ENCODE measurements around the gene FHL5.
A peak's percentile ranks its signal among the peaks of the same experiment; 100 is the strongest.
"Not testable (repeated sequence)": the region's sequence is repeated elsewhere in the genome, so short reads cannot be mapped to it uniquely, and the experiment has no call there.

Gene FHL5

DNA sequence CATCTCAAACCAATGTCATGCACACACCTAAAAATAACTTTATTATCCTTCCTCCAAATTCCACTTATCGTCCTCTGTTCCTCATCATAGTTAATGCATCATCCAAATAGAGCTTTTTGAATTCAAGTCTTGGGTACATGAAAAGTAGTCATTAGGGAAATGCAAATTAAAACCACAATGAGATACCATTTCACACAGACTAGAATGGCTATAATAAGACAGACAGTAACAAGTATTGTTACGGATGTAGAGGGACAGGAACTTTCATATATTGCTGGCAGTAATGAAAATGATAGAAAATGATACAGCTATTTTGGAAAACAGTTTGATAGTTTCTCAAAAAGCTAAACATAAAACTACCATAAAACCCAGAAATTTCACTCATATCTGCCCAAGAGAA lies 59.1 kb downstream of the FHL5 start:
- no peak for DNase-seq (ENCODE audit: low read depth)
- TF ChIP-seq, protein P1, sequence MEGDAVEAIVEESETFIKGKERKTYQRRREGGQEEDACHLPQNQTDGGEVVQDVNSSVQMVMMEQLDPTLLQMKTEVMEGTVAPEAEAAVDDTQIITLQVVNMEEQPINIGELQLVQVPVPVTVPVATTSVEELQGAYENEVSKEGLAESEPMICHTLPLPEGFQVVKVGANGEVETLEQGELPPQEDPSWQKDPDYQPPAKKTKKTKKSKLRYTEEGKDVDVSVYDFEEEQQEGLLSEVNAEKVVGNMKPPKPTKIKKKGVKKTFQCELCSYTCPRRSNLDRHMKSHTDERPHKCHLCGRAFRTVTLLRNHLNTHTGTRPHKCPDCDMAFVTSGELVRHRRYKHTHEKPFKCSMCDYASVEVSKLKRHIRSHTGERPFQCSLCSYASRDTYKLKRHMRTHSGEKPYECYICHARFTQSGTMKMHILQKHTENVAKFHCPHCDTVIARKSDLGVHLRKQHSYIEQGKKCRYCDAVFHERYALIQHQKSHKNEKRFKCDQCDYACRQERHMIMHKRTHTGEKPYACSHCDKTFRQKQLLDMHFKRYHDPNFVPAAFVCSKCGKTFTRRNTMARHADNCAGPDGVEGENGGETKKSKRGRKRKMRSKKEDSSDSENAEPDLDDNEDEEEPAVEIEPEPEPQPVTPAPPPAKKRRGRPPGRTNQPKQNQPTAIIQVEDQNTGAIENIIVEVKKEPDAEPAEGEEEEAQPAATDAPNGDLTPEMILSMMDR (conservative IDR thresholded peaks at IDR 0.05; ENCODE audit: control insufficient read depth, insufficient read depth, low read depth, low read length) = no peak
- H3K4me3 ChIP-seq (ENCODE audit: control insufficient read depth, low read depth, low read length) = no peak overlapping the region

DNA sequence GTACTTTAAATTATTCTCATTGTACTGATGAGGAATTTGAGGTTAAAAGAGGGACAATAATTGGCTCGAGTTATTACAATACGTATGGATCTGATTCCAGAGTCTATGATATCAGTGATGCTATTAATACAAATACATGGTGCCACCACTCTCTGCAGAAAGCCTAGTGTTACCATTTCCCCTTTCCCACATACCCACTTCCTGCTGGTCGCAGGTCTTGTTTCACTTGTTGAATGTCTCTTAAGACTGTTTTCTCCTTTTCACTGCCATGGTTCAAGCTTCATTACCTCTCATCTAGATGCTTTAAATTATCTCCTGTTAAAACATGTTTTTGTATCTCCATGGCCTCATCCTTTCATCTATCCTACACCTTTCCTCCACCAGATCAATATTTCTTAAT lies 62.0 kb downstream of the FHL5 start:
- no peak for DNase-seq (ENCODE audit: low read depth)
- TF ChIP-seq, protein P1 (conservative IDR thresholded peaks at IDR 0.05; ENCODE audit: control insufficient read depth, insufficient read depth, low read depth, low read length) = no peak
- no peak overlapping the region for H3K4me3 ChIP-seq (ENCODE audit: control insufficient read depth, low read depth, low read length)

DNA sequence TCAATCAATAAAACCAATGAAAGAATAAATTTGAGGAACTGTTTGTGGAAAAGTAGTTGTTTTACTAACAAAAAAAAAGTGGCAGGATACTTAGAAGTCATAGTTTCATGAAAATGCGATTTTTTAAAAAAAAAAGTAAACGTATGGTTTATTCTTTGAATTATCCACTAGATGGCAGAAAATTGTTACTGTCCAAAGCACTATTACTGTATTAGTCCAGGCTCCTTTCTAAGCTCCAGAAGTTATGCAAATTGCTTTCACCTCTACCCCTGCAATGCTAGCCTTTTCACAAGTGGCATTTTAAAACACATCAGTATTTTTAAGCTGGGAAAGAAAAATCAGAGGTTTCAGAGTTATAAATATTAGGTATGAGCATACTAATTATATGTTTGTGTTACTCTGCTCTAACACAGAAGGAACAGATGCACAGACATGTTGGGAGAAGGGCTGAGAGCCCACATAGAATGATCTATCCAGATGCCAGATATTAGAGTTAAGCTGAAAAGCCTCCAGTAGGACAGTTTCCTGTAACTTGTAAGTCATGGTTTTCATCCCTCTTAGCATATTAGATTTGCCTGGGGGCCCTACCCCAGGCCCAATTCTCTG lies 63.9 kb downstream of the FHL5 start:
- TF ChIP-seq, protein P1 (conservative IDR thresholded peaks at IDR 0.05; ENCODE audit: control insufficient read depth, insufficient read depth, low read depth, low read length) = peak; percentile 32
- H3K4me3 ChIP-seq (ENCODE audit: control insufficient read depth, low read depth, low read length) = no peak overlapping the region
- DNase-seq (ENCODE audit: low read depth) = peak; percentile 45

DNA sequence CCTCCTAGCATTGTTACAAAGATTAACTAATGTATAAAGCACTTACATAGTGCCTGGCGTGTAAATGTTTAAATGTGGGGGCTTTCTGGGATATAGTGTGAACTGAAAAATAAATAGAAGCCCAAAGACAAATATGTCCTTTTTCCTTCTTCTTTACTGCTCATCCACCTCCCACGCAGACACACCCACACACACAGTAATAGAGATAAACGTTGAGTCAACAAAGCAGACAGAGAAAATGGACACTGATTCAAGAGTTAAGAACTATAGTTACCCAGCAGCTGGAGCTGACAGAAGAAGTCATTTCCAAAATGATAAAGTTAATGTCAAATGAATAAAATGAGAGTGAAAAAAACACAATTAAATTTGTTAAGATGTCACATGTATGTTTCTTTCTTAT lies 68.3 kb downstream of the FHL5 start:
- peak; percentile 20 for DNase-seq (ENCODE audit: low read depth)
- no peak overlapping the region for H3K4me3 ChIP-seq (ENCODE audit: control insufficient read depth, low read depth, low read length)
- TF ChIP-seq, protein P1 (conservative IDR thresholded peaks at IDR 0.05; ENCODE audit: control insufficient read depth, insufficient read depth, low read depth, low read length) = no peak

DNA sequence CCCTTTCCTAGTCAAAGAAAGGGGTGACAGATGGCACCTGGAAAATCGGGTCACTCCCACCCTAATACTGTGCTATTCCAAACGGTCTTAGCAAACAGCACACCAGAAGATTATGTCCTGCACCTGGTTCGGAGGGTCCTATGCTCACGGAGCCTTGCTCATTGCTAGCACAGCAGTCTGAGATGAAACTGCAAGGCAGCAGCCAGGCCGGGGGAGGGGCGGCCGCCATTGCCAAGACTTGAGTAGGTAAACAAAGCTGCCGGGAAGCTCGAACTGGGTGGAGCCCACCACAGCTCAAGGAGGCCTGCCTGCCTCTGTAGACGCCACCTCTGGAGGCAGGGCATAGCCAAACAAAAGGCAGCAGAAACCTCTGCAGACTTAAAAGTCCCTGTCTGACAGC lies 75.1 kb downstream of the FHL5 start:
- not testable (repeated sequence) for H3K4me3 ChIP-seq (ENCODE audit: control insufficient read depth, low read depth, low read length); DNase-seq (ENCODE audit: low read depth)

DNA sequence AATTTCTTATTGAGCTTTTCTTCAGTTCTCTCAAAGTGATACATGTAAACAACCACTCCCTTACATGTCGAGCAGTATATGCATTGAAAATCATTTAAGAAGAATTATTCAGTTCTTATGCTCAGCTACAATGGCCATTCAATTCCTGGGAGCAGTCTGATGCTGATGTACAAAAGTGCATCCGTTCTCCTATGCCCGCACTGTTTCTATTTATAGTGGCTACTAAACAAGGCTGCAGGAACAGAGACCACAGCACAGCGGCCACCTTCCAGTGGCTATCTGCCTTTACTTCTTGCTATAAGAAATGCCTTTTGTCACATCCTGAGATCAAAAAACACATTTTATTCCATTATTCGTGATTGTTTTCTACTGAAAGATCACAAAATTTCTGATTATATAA lies 82.2 kb downstream of the FHL5 start:
- H3K4me3 ChIP-seq (ENCODE audit: control insufficient read depth, low read depth, low read length) = no peak overlapping the region
- TF ChIP-seq, protein P1 (conservative IDR thresholded peaks at IDR 0.05; ENCODE audit: control insufficient read depth, insufficient read depth, low read depth, low read length) = no peak
- DNase-seq (ENCODE audit: low read depth) = no peak

DNA sequence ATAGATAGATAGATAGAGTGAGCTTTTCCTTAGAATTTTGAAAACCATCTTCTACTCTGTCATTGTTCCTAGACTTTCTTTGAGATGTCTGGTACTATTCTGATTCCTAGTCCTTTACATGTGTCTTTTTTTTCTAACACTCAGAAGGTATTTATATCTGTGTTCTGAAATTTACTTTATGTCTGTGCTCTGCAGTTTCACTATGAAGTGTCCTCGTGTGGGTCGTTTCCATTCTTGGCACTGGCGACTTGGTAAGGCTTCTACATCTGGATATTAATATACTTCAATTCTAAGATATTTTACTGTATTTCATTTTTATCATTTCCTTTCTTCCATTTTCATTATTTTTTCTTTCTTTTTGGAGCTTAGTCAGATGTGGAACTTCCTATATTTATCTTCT lies 87.0 kb downstream of the FHL5 start:
- no peak for DNase-seq (ENCODE audit: low read depth)
- TF ChIP-seq, protein P1 (conservative IDR thresholded peaks at IDR 0.05; ENCODE audit: control insufficient read depth, insufficient read depth, low read depth, low read length) = no peak

More for the DNA sequence above, 87.0 kb downstream of the FHL5 start:
- H3K4me3 ChIP-seq (ENCODE audit: control insufficient read depth, low read depth, low read length) = no peak overlapping the region
